Neural cell (in vitro differentiated cells): ENCODE data around the gene SPACA5B. TPM values are rescaled to one million over a fixed set of nuclear protein-coding genes. Genes with fewer than 3 reads are reported as not detected.
"Not testable (repeated sequence)": the region's sequence is repeated elsewhere in the genome, so short reads cannot be mapped to it uniquely, and the experiment has no call there.

Experiments
- H2AFZ ChIP-seq: fragments of 200-600, 300-800 bp; sonication (generic), shearing (Covaris generic); 2 replicates; pipeline ENCODE4 v1.6.0; 2014; ENCODE audit warnings: low read depth, mild to moderate bottlenecking, antibody characterized with exemption, low read length, moderate library complexity
- H3F3A ChIP-seq: fragments of 200-600 bp; shearing (Covaris generic); 2 replicates; pipeline ENCODE4 v1.6.1; 2016; ENCODE audit warnings: mild to moderate bottlenecking, moderate library complexity, mixed read lengths, antibody characterized with exemption, low read length; ENCODE audit not compliant: insufficient read depth, poor library complexity, severe bottlenecking
- H3K27ac ChIP-seq: fragments of 200-600, 300-800 bp; sonication (generic), shearing (Covaris generic); 2 replicates; pipeline ENCODE4 v1.5.1; 2014; ENCODE audit warnings: mild to moderate bottlenecking, low read length, moderate library complexity
- H3K27me3 ChIP-seq: fragments of 300-800, 200-600 bp; sonication (generic), shearing (Covaris generic); 2 replicates; pipeline ENCODE4 v1.6.0; 2014; ENCODE audit warnings: mild to moderate bottlenecking, low read depth, low read length, moderate library complexity; ENCODE audit not compliant: insufficient read depth
- H3K36me3 ChIP-seq: fragments of 300-800, 200-600 bp; sonication (generic), shearing (Covaris generic); 2 replicates; pipeline ENCODE4 v1.5.1; 2014; ENCODE audit warnings: mild to moderate bottlenecking, antibody characterized with exemption, low read length, moderate library complexity; ENCODE audit not compliant: insufficient read depth
- H3K4me2 ChIP-seq: fragments of 300-800, 200-600 bp; sonication (generic), shearing (Covaris generic); 2 replicates; pipeline ENCODE4 v1.6.0; 2014; ENCODE audit warnings: mild to moderate bottlenecking, low read length
- H3K4me3 ChIP-seq: fragments of 300-800, 200-600 bp; sonication (generic), shearing (Covaris generic); 2 replicates; pipeline ENCODE4 v1.5.1; 2014; ENCODE audit warnings: mild to moderate bottlenecking, low read length, moderate library complexity
- H3K79me2 ChIP-seq: fragments of 200-600 bp; shearing (Covaris generic); replicated peaks from 2 replicates; pipeline ENCODE4 v1.6.0; 2014; ENCODE audit warnings: mild to moderate bottlenecking, low read length, moderate library complexity; ENCODE audit not compliant: insufficient read depth
- H3K9ac ChIP-seq: fragments of 300-800, 200-600 bp; sonication (generic), shearing (Covaris generic); 2 replicates; pipeline ENCODE4 v1.6.1; 2016; ENCODE audit warnings: mild to moderate bottlenecking, low read length, mixed read lengths
- H3K9me2 ChIP-seq: fragments of 200-600 bp; shearing (Covaris generic); 2 replicates; pipeline ENCODE4 v1.6.1; 2016; ENCODE audit warnings: mild to moderate bottlenecking, low read length, mixed read lengths; ENCODE audit not compliant: insufficient read depth
- H3K9me3 ChIP-seq: fragments of 200-600, 300-800 bp; sonication (generic), shearing (Covaris generic); 2 replicates; pipeline ENCODE4 v1.6.1; 2016; ENCODE audit warnings: mild to moderate bottlenecking, mixed run types, low read length, moderate library complexity, mixed read lengths
- H4K20me1 ChIP-seq: fragments of 200-600 bp; shearing (Covaris generic); 2 replicates; pipeline ENCODE4 v1.6.1; 2016; ENCODE audit warnings: mild to moderate bottlenecking, mixed run types; ENCODE audit not compliant: insufficient read depth
- EP300 ChIP-seq: fragments of 450-650 bp; conservative IDR thresholded peaks from 2 replicates; pipeline ENCODE4 v1.6.1; 2014; ENCODE audit warnings: antibody characterized with exemption, mild to moderate bottlenecking, moderate library complexity; ENCODE audit not compliant: poor library complexity, severe bottlenecking
- EZH2 ChIP-seq: fragments of 200-600, 300-800 bp; shearing (Covaris generic), sonication (generic); IDR thresholded peaks from 2 replicates; pipeline ENCODE4 v1.6.1; 2014; ENCODE audit warnings: antibody characterized with exemption, low read length, borderline replicate concordance, mild to moderate bottlenecking; ENCODE audit not compliant: insufficient read depth, poor library complexity, severe bottlenecking
- MXI1 ChIP-seq: fragments of 450-650 bp; conservative IDR thresholded peaks from 2 replicates; pipeline ENCODE4 v1.6.1; 2014; ENCODE audit warnings: antibody characterized with exemption, mild to moderate bottlenecking; ENCODE audit not compliant: poor library complexity, severe bottlenecking
- POLR2AphosphoS5 ChIP-seq: IDR thresholded peaks from 2 replicates; pipeline ENCODE4 v1.6.1; 2012
- RAD21 ChIP-seq: fragments of 450-650 bp; conservative IDR thresholded peaks from 2 replicates; pipeline ENCODE4 v1.6.1; 2014; ENCODE audit warnings: antibody characterized with exemption, mild to moderate bottlenecking, moderate library complexity
- SMC3 ChIP-seq: fragments of 450-650 bp; conservative IDR thresholded peaks from 2 replicates; pipeline ENCODE4 v1.6.1; 2014; ENCODE audit warnings: antibody characterized with exemption, mild to moderate bottlenecking, moderate library complexity; ENCODE audit not compliant: poor library complexity
- TAF1 ChIP-seq: IDR thresholded peaks from 2 replicates; pipeline ENCODE4 v1.6.1; 2012; ENCODE audit warnings: low read depth
- polyA plus RNA-seq: library from polyadenylated mRNA; depleted of rRNA; stranded (reverse); fragments of >200 nt; gene quantifications from 2 replicates; pipeline ENCODE4 v1.2.3, GENCODE V29; 2014
- TF ChIP-seq, protein P1 (sequence below): IDR thresholded peaks from 2 replicates; pipeline ENCODE4 v1.6.1; 2012; ENCODE audit warnings: borderline replicate concordance
- TF ChIP-seq, protein P2 (sequence below): fragments of 450-650 bp; IDR thresholded peaks from 2 replicates; pipeline ENCODE4 v1.5.1; 2014; ENCODE audit warnings: antibody characterized with exemption, mild to moderate bottlenecking, moderate library complexity; ENCODE audit not compliant: poor library complexity, severe bottlenecking

Gene SPACA5B
- polyA plus RNA-seq, 1 donor from 2014 or later = not detected

DNA sequence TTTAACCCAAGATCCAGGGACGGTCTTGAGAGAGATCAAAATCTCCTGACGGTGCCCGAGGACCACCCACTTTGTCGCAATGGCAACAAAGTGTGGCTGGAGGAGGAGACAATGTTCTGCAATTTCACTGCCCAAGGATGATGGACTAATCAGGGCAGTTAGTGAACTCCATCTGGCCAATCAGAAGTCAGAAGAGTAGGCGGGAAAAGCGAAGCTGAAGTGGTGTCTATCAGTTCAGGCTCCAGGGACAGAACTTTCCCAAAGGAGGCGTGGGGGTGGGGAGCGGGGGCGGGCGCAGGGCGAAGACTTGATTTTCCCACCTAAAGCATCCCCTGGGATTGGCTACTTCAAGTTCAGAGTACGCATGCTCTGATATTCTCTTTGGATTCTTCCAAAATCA, 25.6 kb downstream of the SPACA5B start:
- Histone ChIP-seq H3K36me3 (no peaks in the 10 kb centered on the region), H3K27me3 (no peaks in the 10 kb centered on the region), H3K9me2 (no peaks in the 10 kb centered on the region), H3K4me2 (no peak overlapping the region), H4K20me1 (no peaks in the 10 kb centered on the region), H3K4me3 (no peak overlapping the region), H2AFZ (no peak overlapping the region), H3K9ac (no peak overlapping the region), H3K27ac (no peak overlapping the region), H3K9me3 (no peaks in the 10 kb centered on the region), H3K79me2 (no peaks in the 10 kb centered on the region), H3F3A (no peaks in the 10 kb centered on the region)
- TF ChIP-seq EP300 (no peak), MXI1 (no peak), EZH2 (no peak), RAD21 (no peak), SMC3 (no peak), TAF1 (no peak), POLR2AphosphoS5 (no peak)
- TF ChIP-seq, protein P1, sequence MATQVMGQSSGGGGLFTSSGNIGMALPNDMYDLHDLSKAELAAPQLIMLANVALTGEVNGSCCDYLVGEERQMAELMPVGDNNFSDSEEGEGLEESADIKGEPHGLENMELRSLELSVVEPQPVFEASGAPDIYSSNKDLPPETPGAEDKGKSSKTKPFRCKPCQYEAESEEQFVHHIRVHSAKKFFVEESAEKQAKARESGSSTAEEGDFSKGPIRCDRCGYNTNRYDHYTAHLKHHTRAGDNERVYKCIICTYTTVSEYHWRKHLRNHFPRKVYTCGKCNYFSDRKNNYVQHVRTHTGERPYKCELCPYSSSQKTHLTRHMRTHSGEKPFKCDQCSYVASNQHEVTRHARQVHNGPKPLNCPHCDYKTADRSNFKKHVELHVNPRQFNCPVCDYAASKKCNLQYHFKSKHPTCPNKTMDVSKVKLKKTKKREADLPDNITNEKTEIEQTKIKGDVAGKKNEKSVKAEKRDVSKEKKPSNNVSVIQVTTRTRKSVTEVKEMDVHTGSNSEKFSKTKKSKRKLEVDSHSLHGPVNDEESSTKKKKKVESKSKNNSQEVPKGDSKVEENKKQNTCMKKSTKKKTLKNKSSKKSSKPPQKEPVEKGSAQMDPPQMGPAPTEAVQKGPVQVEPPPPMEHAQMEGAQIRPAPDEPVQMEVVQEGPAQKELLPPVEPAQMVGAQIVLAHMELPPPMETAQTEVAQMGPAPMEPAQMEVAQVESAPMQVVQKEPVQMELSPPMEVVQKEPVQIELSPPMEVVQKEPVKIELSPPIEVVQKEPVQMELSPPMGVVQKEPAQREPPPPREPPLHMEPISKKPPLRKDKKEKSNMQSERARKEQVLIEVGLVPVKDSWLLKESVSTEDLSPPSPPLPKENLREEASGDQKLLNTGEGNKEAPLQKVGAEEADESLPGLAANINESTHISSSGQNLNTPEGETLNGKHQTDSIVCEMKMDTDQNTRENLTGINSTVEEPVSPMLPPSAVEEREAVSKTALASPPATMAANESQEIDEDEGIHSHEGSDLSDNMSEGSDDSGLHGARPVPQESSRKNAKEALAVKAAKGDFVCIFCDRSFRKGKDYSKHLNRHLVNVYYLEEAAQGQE = no peak
- TF ChIP-seq, protein P2, sequence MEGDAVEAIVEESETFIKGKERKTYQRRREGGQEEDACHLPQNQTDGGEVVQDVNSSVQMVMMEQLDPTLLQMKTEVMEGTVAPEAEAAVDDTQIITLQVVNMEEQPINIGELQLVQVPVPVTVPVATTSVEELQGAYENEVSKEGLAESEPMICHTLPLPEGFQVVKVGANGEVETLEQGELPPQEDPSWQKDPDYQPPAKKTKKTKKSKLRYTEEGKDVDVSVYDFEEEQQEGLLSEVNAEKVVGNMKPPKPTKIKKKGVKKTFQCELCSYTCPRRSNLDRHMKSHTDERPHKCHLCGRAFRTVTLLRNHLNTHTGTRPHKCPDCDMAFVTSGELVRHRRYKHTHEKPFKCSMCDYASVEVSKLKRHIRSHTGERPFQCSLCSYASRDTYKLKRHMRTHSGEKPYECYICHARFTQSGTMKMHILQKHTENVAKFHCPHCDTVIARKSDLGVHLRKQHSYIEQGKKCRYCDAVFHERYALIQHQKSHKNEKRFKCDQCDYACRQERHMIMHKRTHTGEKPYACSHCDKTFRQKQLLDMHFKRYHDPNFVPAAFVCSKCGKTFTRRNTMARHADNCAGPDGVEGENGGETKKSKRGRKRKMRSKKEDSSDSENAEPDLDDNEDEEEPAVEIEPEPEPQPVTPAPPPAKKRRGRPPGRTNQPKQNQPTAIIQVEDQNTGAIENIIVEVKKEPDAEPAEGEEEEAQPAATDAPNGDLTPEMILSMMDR = no peak

DNA sequence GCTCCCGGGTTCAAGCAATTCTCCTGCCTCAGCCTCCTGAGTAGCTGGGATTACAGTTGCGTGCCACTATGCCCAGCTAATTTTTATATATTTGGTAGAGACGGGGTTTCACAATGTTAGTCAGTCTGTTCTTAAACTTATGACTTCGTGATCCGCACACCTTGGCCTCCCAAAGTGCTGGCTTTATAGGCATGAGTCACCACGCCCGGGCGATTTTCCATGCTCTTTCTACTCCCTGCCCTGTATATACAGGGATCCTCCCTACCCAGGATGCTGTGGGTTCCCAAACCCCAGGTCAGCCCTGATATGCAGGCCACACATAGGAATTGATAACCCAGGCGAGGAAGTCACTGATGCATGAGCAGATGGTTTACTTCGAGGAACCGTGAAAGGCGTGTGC, 34.8 kb downstream of the SPACA5B start:
- Histone ChIP-seq H2AFZ (no peak overlapping the region), H4K20me1 (no peaks in the 10 kb centered on the region), H3K4me3 (no peak overlapping the region), H3K9me3 (no peaks in the 10 kb centered on the region), H3K79me2 (no peaks in the 10 kb centered on the region), H3K27me3 (no peaks in the 10 kb centered on the region), H3K9me2 (no peaks in the 10 kb centered on the region), H3K4me2 (no peak overlapping the region), H3F3A (no peaks in the 10 kb centered on the region), H3K27ac (no peak overlapping the region), H3K9ac (no peak overlapping the region), H3K36me3 (no peaks in the 10 kb centered on the region)
- TF ChIP-seq RAD21 (no peak), EZH2 (no peak), SMC3 (no peak), TAF1 (no peak), EP300 (no peak), POLR2AphosphoS5 (no peak), MXI1 (no peak)
- TF ChIP-seq, protein P1 = no peak
- TF ChIP-seq, protein P2 = no peak

DNA sequence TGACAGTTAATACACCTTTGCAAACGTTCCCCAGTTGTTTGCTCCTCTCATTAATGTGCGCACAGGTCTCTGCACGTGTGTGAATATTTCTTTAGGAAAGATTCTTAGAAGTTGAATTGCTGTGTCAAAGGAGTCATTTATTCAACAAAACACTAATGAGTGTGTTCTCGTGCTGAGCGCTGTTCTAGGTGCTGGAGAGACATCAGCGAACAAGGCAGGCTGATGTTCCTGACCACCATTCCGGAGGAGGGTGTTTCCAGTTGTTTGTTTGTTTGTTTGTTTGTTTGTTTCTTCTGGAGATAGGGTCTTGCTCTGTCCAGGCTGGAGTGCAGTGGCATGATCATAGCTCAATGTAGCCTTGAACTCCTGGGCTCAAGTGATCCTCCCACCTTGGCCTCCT, 35.9 kb downstream of the SPACA5B start:
- not testable (repeated sequence) for H3K79me2 ChIP-seq, H3K27me3 ChIP-seq, H3K9me3 ChIP-seq

More for the DNA sequence above, 35.9 kb downstream of the SPACA5B start:
- H3K9ac ChIP-seq, H3K4me3 ChIP-seq, H2AFZ ChIP-seq, H4K20me1 ChIP-seq, H3K27ac ChIP-seq, H3F3A ChIP-seq, H3K36me3 ChIP-seq, H3K9me2 ChIP-seq, H3K4me2 ChIP-seq: not testable (repeated sequence)
